PC-9 (cell line): ENCODE data around the gene CLEC7A. TPM values are rescaled to one million over a fixed set of nuclear protein-coding genes. Genes with fewer than 3 reads are reported as not detected.

Source experiments
- BruUV-seq: library from RNA; stranded (reverse); fragments of 400-500 nt; replicated peaks from 2 replicates; lab custom pipeline; 2021; lab: Mats Ljungman, UMichigan
- CTCF ChIA-PET: fragments of 300-600 bp; sonication (Branson Sonifier 250); formaldehyde crosslinking; loops from one replicate; lab custom pipeline; 2022; ENCODE audit warnings: antibody characterized with exemption; lab: Charles Lee
- POLR2A ChIA-PET: fragments of 300-600 bp; sonication (Branson Sonifier 250); formaldehyde crosslinking; loops from one replicate; lab custom pipeline; 2022; ENCODE audit warnings: antibody characterized with exemption; ENCODE audit not compliant: unreplicated experiment; lab: Charles Lee
- DNase-seq, 2 experiments: peaks; one replicate each; pipeline versions ENCODE4 v3.0.0 to v3.0.0-alpha.2; 2015 to 2022; ENCODE audit warnings: mixed read lengths in 1 of 2
- H2AFZ ChIP-seq: fragments of 200-600 bp; sonication (generic); 2 replicates; pipeline ENCODE4 v1.8.1; 2017; ENCODE audit warnings: antibody characterized with exemption
- H3F3A ChIP-seq: fragments of 200-600 bp; sonication (generic); 2 replicates; pipeline ENCODE4 v1.8.1; 2017; ENCODE audit warnings: antibody characterized with exemption, mild to moderate bottlenecking, low read depth; ENCODE audit not compliant: insufficient read depth
- H3K27ac ChIP-seq: fragments of 200-600 bp; sonication (generic); 2 replicates; pipeline ENCODE4 v1.6.1; 2016; ENCODE audit warnings: mixed run types
- H3K27me3 ChIP-seq: fragments of 200-600 bp; sonication (generic); 2 replicates; pipeline ENCODE4 v1.6.1; 2016; ENCODE audit warnings: low read depth, mixed run types; ENCODE audit not compliant: insufficient read depth
- H3K36me3 ChIP-seq: fragments of 200-600 bp; sonication (generic); 2 replicates; pipeline ENCODE4 v1.6.1; 2016; ENCODE audit warnings: low read depth, mixed run types
- H3K4me1 ChIP-seq: fragments of 200-600 bp; sonication (generic); replicated peaks from 2 replicates; pipeline ENCODE4 v1.6.1; 2016; ENCODE audit warnings: mixed run types; ENCODE audit not compliant: insufficient read depth
- H3K4me2 ChIP-seq: fragments of 200-600 bp; sonication (generic); 2 replicates; pipeline ENCODE4 v1.6.1; 2017; ENCODE audit warnings: mixed run types
- H3K4me3 ChIP-seq: fragments of 200-600 bp; sonication (generic); 2 replicates; pipeline ENCODE4 v1.6.1; 2016; ENCODE audit warnings: mixed run types
- H3K79me2 ChIP-seq: fragments of 200-600 bp; sonication (generic); 2 replicates; pipeline ENCODE4 v1.6.1; 2017; ENCODE audit warnings: low read depth, mixed run types
- H3K9me2 ChIP-seq: fragments of 200-600 bp; sonication (generic); 2 replicates; pipeline ENCODE4 v1.8.1; 2017; ENCODE audit warnings: mild to moderate bottlenecking; ENCODE audit not compliant: insufficient read depth
- H3K9me3 ChIP-seq: fragments of 200-600 bp; sonication (generic); 2 replicates; pipeline ENCODE4 v1.8.1; 2016; ENCODE audit warnings: low read depth; ENCODE audit not compliant: insufficient read depth
- H4K20me1 ChIP-seq: fragments of 200-600 bp; sonication (generic); 2 replicates; pipeline ENCODE4 v1.8.1; 2017; ENCODE audit not compliant: insufficient read depth
- CTCF ChIP-seq: fragments of 200-600 bp; sonication (generic); conservative IDR thresholded peaks from 2 replicates; pipeline ENCODE4 v1.6.1; 2017; ENCODE audit warnings: mixed run types, antibody characterized with exemption, mild to moderate bottlenecking, moderate library complexity
- EZH2 ChIP-seq: fragments of 200-600 bp; sonication (generic); IDR thresholded peaks from 2 replicates; pipeline ENCODE4 v1.8.0; 2017; ENCODE audit warnings: antibody characterized with exemption, low read depth
- intact Hi-C: fragments of 100-400 bp; cut with micrococcal nuclease; formaldehyde crosslinking; loops from one replicate; pipeline ENCODE4 v1.10.0; 2022; ENCODE audit not compliant: unreplicated experiment
- total RNA-seq: library from RNA; stranded (reverse); gene quantifications from 2 replicates; pipeline ENCODE4 v1.2.3, GENCODE V29; 2021

Gene CLEC7A
- total RNA-seq, 1 experiment from 2014 or later = 5.1 TPM

- intact Hi-C loops = no loop called here
- no peaks in the 10 kb centered on the region for H3K36me3 ChIP-seq
- no peak overlapping the region for H3K4me3 ChIP-seq
- no peaks in the 10 kb centered on the region for H3K9me3 ChIP-seq
- no peaks in the 10 kb centered on the region for H3K27me3 ChIP-seq
- H2AFZ ChIP-seq = no peak overlapping the region
- POLR2A ChIA-PET = no interaction called here
- H3K4me2 ChIP-seq = no peak overlapping the region
- H3K27ac ChIP-seq = no peak overlapping the region
- no TSS peak for BruUV-seq
- peaks cover 6% of the 10 kb centered on the region; the same call in 1 of the 2 replicates for H3F3A ChIP-seq
- peaks cover 18% of the 10 kb centered on the region for H3K4me1 ChIP-seq
- CTCF ChIA-PET = interaction anchor here (1.7 kb wide), 1 partner anchor 121 kb away, joined by 5 read pairs; no protein-coding TSS in a partner anchor
- H3K9me2 ChIP-seq = no peaks in the 10 kb centered on the region
- no peak for DNase-seq
- H3K79me2 ChIP-seq = no peaks in the 10 kb centered on the region
- no peaks in the 10 kb centered on the region for H4K20me1 ChIP-seq
- TF ChIP-seq EZH2 (no peak), CTCF (no peak)
Observed at GRCh38 chr12:10131111-10131690, 1.2 kb upstream of the CLEC7A start.

- no peak for TF ChIP-seq EZH2
- no peak for TF ChIP-seq CTCF
- Histone ChIP-seq H3K27ac (no peak overlapping the region), H4K20me1 (no peaks in the 10 kb centered on the region), H3K4me3 (no peak overlapping the region), H2AFZ (no peak overlapping the region), H3K79me2 (no peaks in the 10 kb centered on the region), H3K27me3 (no peaks in the 10 kb centered on the region), H3F3A (peaks cover 6% of the 10 kb centered on the region; the same call in 1 of the 2 replicates), H3K9me3 (no peaks in the 10 kb centered on the region), H3K9me2 (no peaks in the 10 kb centered on the region), H3K4me2 (no peak overlapping the region), H3K4me1 (peaks cover 18% of the 10 kb centered on the region), H3K36me3 (no peaks in the 10 kb centered on the region)
- ChIA-PET POLR2A (interaction anchor here (0.5 kb wide), 1 partner anchor 680 kb away, joined by 5 read pairs; no protein-coding TSS in a partner anchor), CTCF (no interaction called here)
- DNase-seq = no peak
- BruUV-seq = no TSS peak
- intact Hi-C loops = no loop called here
Observed at GRCh38 chr12:10128687-10129086, 1.3 kb downstream of the CLEC7A start.

- TF ChIP-seq EZH2 = no peak
- no peak for TF ChIP-seq CTCF
- no peaks in the 10 kb centered on the region for H3K36me3 ChIP-seq
- no peak overlapping the region for H2AFZ ChIP-seq
- no peaks in the 10 kb centered on the region for H3K27me3 ChIP-seq
- H3K4me1 ChIP-seq = peaks cover 12% of the 10 kb centered on the region
- H4K20me1 ChIP-seq = no peaks in the 10 kb centered on the region
- H3F3A ChIP-seq = no peaks in the 10 kb centered on the region
- ChIA-PET POLR2A (interaction anchor here (0.7 kb wide), 1 partner anchor 34 kb away, joined by 3 read pairs; no protein-coding TSS in a partner anchor), CTCF (no interaction called here)
- BruUV-seq = no TSS peak
- H3K9me3 ChIP-seq = no peaks in the 10 kb centered on the region
- intact Hi-C loops = no loop called here
- H3K9me2 ChIP-seq = no peaks in the 10 kb centered on the region
- DNase-seq = no peak
- H3K4me3 ChIP-seq = no peak overlapping the region
- no peak overlapping the region for H3K4me2 ChIP-seq
- no peak overlapping the region for H3K27ac ChIP-seq
- H3K79me2 ChIP-seq = no peaks in the 10 kb centered on the region
Observed at GRCh38 chr12:10126413-10126812, 3.6 kb downstream of the CLEC7A start.
